ENCODE measurements around the gene PRF1.

- TF ChIP-seq POLR2A (IDR thresholded peaks at IDR 0.05) (no peak), CTCF (IDR thresholded peaks at IDR 0.05) (no peak)
Measured at GRCh38 chr10:70588859-70589570, 13.5 kb downstream of the PRF1 start.

Measured in thyroid gland (tissue), 4 donors.